GM23248 (cell line): ENCODE measurements around the gene DOK5.

Source experiments
- EZH2 ChIP-seq: fragments of 200-600 bp; sonication (generic); IDR thresholded peaks from 2 replicates; pipeline ENCODE4 v1.6.1; 2018; ENCODE audit warnings: antibody characterized with exemption, mild to moderate bottlenecking; ENCODE audit not compliant: insufficient read depth, poor library complexity, severe bottlenecking
- EZH2phosphoT487 ChIP-seq: fragments of 200-600 bp; sonication (generic); IDR thresholded peaks from 2 replicates; pipeline ENCODE4 v1.6.1; 2018; ENCODE audit warnings: antibody characterized with exemption, moderate library complexity, mild to moderate bottlenecking, low read depth; ENCODE audit not compliant: insufficient read depth

DNA sequence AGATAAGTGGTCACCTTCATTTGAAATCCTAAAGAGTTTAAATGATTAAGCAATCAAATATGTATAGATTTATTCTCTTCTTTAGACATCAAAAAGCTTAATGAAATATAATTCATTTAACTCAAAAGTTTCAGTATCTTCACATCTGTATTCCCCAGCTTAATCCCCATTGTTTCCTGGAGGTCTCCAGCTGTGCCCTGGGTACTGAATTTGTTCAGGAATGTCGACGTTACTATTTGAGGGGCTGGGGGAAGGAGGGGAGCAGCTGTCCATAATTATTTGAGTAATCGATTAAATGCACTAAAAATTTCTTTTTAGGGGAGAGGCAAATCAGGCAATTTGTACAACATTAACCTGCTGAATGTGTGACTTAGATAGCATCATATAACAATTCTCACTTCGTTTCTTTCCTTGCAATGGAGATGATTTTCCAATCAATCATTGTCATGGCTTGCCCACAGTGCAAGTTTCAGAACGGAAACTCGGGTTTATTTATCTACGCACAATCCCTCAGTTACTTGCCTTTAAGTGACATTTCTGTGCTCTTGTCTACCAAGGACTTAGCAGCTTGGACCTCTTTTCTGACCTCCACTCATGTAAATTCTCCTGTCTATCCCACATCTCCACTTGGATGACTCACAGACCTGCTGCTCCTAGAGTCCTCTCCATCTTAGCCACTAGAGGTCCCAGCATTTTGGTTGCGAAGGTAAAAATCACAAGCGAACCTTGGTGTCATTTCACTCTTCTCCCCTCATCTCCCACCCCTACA is 3.9 kb downstream of the DOK5 start:
- TF ChIP-seq EZH2 (no peak), EZH2phosphoT487 (no peak)
